ENCODE results near the gene NDUFC1.

Gene NDUFC1

DNA sequence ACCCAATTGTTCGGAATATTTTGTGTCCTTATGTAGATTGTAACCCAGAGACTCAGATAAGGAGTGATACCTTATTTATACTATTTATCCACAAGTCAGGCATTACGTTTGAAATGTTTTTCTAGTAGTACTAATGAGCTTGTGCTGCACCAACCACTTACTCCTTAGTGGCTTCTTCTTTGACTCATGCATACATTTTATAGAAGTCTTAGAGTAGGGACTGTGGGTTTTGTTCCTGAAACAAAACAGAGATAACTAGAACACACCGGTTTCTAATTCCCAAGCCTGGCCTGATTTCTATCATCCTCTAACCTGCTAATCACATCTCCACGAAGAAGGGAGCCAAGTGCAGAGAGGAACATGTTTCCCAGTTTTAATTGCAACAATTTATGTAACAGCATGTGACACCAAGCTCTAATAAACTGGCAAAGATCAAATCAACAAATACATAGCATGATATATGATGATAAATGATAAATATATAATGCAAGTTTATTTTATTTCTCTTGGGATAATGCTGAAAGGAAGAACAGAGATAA is 54.5 kb downstream of the NDUFC1 start:
- Mint-ChIP-seq H3K27me3 (no peaks in the 10 kb centered on the region), H3K36me3 (ENCODE audit: low read depth) (no peaks in the 10 kb centered on the region), H3K4me3 (no peak overlapping the region), H3K27ac (no peak overlapping the region), H3K9me3 (no peaks in the 10 kb centered on the region), H3K4me1 (ENCODE audit: low read depth) (no peaks in the 10 kb centered on the region)
- intact Hi-C loops (cut with micrococcal nuclease): no loop called here

DNA sequence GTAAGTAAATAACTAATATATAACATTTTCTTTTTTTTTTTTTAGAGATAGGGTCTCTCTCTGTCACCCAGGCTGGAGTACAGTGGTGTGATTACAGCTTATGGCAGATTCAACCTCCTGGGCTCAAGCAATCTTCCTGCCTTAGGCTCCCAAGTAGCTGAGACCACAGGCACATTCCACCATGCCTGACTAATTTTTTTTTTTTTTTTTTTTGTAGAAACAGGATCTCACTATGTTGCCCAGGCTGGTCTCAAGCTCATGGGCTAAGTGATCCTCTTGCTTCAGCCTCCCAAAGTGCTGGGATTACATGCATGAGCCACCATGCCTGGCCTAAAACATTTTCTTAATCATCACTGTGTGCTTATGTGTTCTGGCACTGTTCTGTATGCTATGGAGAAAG is 55.0 kb downstream of the NDUFC1 start:
- H3K36me3 Mint-ChIP-seq (ENCODE audit: low read depth): no peaks in the 10 kb centered on the region
- H3K9me3 Mint-ChIP-seq: no peaks in the 10 kb centered on the region
- no peaks in the 10 kb centered on the region for H3K4me1 Mint-ChIP-seq (ENCODE audit: low read depth)
- H3K27ac Mint-ChIP-seq: no peak overlapping the region
- intact Hi-C loops (cut with micrococcal nuclease): no loop called here
- H3K4me3 Mint-ChIP-seq: no peak overlapping the region
- no peaks in the 10 kb centered on the region for H3K27me3 Mint-ChIP-seq

DNA sequence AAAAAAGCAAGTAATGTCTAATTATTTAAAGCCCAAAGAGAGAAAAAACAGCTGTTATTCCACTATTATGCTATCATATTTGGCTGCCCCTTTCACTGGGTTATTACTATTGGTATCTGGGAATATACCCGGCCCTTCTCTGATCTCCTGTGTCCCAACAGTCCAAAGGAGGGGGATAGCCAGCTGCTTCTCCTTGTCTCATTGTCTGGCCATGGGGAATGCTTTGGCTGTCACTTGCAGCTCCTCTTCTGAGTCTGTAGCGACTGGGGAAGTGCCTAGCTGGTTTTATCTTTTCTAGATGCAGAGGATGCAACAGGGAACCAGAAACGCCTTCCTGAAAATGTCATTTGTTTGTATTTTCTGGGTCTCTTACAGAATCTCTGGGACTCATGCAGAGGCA is 56.1 kb downstream of the NDUFC1 start:
- Mint-ChIP-seq H3K4me3 (no peak overlapping the region), H3K4me1 (ENCODE audit: low read depth) (no peaks in the 10 kb centered on the region), H3K27ac (no peak overlapping the region), H3K9me3 (no peaks in the 10 kb centered on the region), H3K36me3 (ENCODE audit: low read depth) (no peaks in the 10 kb centered on the region), H3K27me3 (no peaks in the 10 kb centered on the region)
- intact Hi-C loops (cut with micrococcal nuclease): no loop called here

DNA sequence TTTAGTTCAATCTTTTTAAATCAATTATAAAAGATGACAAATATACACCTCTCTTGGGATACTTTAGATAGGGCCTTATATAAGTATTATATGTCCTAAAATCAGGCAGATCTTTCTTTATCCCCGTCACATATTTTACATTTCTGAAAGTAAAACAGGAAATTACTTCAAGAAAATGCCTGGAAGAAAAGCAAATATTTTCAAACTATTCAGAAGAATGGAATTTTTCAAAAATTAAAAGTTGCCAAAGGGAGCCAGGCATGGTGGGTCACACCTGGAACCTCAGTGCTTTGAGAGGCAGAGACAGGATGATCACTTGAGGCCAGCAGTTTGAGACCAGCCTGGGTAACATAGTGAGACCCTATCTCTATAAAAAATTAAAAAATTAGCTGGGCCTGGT is 56.7 kb downstream of the NDUFC1 start:
- Mint-ChIP-seq H3K27me3 (no peaks in the 10 kb centered on the region), H3K4me1 (ENCODE audit: low read depth) (no peaks in the 10 kb centered on the region), H3K27ac (no peak overlapping the region), H3K4me3 (no peak overlapping the region), H3K36me3 (ENCODE audit: low read depth) (no peaks in the 10 kb centered on the region), H3K9me3 (no peaks in the 10 kb centered on the region)
- intact Hi-C loops (cut with micrococcal nuclease): no loop called here

DNA sequence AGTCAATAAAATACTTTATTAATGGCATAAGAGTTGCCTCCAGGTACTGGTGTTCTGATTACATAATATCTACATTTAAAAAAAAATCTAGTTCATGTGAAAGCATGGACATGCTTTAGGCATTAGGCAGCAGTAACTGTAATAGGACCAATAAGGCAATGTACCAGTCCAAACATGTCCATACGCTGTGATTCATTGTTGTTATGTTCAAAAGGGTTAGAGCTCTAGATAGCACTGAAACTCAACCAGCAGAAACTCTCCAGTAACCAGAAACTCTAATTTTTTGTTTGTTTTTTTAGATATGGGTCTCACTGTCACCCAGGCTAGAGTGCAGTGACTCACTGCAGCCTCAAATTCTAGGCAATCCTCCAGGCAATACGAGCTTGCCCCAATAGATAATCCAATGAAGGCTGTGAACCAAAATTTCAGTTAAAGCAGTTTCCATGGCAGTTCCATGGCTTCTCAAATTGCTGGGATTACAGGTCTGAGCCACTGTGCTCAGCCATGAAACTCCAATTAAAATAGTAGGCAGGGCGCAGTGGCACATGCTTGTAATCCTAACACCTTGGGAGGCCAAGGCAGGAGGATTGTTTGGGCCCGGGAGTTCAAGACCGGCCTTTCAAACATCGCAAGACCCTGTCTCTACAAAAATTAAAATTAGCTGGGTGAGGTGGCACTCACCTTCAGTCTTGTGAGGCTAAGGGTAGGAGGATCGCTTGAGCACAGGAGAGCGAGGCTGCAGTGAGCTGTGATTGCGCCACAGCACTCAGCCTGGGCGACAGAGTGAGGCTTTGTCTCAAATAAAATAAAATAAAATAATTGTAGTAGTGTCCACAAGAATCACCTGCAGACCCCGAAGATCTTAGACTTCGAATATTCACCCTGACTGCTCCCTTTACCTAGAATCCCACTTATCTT is 58.6 kb downstream of the NDUFC1 start:
- intact Hi-C loops (cut with micrococcal nuclease): no loop called here
- no peak overlapping the region for H3K27ac Mint-ChIP-seq
- H3K4me3 Mint-ChIP-seq: no peak overlapping the region
- no peaks in the 10 kb centered on the region for H3K4me1 Mint-ChIP-seq (ENCODE audit: low read depth)
- H3K9me3 Mint-ChIP-seq: peaks cover 9% of the 10 kb centered on the region
- no peaks in the 10 kb centered on the region for H3K36me3 Mint-ChIP-seq (ENCODE audit: low read depth)
- H3K27me3 Mint-ChIP-seq: no peaks in the 10 kb centered on the region

DNA sequence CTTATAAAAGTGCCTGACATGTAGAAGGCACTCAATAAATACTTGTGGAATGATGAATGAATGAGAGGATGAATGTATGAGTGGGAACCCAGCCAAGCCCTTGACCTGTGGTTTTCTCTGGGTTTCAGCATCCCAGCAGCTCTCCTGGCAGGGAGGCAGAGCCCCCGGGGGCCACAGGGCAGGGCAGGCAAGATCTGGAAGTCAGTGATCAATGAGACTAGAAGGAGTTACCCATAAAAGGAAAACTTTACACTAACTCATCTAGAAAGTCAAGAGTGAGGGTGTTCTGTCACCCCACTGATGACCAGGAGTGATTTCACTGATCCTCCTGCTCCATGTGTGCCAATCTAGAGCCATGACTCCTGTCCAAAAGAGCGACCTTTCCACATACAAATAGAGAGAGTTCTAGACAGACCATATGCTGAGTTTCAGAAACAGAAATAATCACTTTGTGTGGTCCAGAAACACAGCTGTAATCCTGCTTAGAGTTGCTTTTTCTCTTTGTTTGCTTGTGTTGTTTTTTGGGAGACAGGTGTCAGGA is 59.7 kb downstream of the NDUFC1 start:
- no peaks in the 10 kb centered on the region for H3K36me3 Mint-ChIP-seq (ENCODE audit: low read depth)
- intact Hi-C loops (cut with micrococcal nuclease): no loop called here
- H3K9me3 Mint-ChIP-seq: peaks cover 9% of the 10 kb centered on the region
- H3K4me3 Mint-ChIP-seq: no peak overlapping the region
- H3K27ac Mint-ChIP-seq: no peak overlapping the region
- no peaks in the 10 kb centered on the region for H3K27me3 Mint-ChIP-seq
- H3K4me1 Mint-ChIP-seq (ENCODE audit: low read depth): no peaks in the 10 kb centered on the region

DNA sequence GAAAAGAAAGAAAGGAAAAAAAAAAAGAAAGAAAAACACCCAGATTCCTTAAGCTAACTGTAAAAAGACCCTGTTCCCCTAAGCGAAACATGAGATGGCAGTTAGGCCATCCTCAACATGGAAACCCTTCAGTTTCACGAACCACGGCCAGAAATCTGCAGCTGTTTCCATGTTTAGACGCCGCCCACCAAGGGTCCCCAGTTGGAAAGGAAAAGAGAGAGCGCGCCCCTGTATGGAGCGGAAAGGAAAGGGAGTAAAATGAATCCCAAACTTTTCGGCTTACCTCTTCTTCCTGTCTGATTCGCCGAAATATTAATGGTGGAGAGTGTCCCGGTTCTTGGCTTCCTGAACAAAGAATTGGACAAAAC is 60.5 kb downstream of the NDUFC1 start:
- Mint-ChIP-seq H3K4me3 (no peak overlapping the region), H3K27me3 (no peaks in the 10 kb centered on the region), H3K27ac (no peak overlapping the region), H3K36me3 (ENCODE audit: low read depth) (no peaks in the 10 kb centered on the region), H3K4me1 (ENCODE audit: low read depth) (no peaks in the 10 kb centered on the region), H3K9me3 (peaks cover 9% of the 10 kb centered on the region)
- intact Hi-C loops (cut with micrococcal nuclease): no loop called here

DNA sequence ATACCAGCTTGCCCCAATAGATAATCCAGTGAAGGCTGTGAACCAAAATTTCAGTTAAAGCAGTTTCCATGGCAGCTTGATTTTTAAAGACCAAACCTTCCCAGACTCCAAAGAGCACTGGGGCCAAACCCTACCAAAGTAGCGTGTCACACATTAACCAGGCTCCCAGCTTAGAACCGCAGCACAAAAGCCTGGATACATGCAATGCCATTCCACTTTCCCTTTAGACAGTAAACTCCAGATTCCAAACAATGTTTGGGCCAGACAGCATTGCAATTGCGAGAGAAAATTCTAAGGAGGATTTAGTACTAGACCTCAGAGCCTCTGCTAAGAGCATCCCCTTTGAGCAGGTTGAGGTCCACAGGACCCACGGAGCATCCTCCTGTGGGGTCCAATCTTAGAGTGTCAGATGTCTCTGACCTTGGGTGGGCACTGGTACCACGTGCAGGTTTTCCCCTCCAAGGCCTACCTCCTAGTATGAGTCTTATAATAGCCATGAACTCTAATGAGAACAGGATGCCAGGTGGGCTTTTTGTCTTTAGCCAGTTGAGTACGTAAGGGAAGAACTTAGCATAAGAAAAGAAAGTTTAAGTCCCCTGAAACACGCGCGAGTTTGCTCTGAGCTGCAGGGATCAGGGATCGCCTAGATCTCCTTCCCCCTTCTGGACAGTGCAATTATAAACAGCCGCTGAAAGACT is 61.0 kb downstream of the NDUFC1 start:
- Mint-ChIP-seq H3K4me1 (ENCODE audit: low read depth) (no peaks in the 10 kb centered on the region), H3K27ac (no peak overlapping the region), H3K27me3 (no peaks in the 10 kb centered on the region), H3K4me3 (no peak overlapping the region), H3K9me3 (peaks cover 9% of the 10 kb centered on the region), H3K36me3 (ENCODE audit: low read depth) (no peaks in the 10 kb centered on the region)
- intact Hi-C loops (cut with micrococcal nuclease): no loop called here
